HUDEP-2 (cell line): ENCODE results near the gene GADD45G.

ENCODE experiments used
- DNase-seq, 76 experiments: peaks; one replicate each; lab custom pipeline; 2025; ENCODE audit not compliant: unreplicated experiment in 76 of 76; lab: John Stamatoyannopoulos, UW

The GADD45G gene

DNA sequence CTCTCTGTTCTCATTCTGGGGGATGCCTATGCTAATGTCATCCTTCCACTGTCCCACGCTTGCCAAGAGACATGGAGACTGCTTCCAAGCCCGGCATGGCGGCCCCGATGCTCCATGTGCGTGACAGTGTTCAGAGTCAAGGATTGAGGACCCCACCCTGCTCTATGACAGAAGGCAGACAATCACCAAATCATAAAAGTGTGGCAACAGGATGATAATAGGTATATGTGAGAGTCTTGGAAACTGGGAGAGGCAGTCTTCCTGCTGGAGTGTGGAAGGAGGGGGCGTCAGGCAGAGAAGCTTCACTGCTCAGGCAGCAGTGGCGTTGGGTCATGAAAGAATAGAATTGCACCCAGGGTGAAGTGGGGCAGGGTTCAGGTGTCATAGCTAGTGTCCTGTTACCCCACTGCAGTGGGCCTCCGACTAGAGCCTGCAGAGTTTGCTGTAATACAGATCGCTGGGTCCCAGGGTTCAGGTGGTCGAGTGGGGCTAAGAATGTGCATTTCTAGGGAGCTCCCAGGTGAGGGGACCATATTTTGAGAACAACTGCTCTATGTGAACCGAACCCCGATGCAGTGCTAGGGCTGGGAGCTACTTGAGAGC, 12.5 kb upstream of the GADD45G start:
- DNase-seq: no peak

DNA sequence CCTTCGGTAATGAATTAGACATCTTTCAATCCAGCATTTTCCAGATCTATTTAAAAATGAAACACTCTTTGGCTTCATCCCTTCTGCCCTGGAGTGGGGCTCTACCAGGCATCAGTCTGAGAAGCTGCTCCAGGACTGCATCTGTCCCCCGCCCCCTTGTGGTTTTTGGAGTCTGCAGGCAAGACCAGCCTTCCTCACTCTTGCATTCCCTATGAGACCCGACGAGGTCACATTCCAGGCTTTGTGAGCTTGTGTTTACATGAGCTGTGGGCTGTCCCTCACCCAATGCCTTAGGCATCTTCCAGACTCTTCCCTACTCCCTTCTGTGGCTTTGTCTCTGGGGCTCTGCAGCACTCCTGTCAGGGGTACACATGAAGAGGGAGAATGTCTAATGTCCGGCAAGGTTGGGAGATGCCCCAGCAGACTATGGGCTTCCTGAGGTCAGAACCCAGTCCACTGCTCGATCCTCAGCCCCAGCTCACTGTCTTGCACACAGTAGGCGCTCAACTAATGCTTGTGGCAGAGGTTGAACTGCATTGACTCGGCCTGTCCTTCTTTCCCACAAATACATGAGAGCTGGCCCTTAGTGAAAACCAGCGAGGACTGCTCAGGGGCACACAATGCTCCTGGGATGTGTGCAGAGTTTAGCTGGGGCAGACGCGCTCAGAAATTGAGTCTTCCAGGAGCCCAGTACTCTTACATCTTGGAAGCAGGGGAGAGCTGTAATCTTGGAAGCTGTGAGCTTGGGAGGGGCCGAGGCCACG, 11.7 kb upstream of the GADD45G start:
- no peak for DNase-seq

DNA sequence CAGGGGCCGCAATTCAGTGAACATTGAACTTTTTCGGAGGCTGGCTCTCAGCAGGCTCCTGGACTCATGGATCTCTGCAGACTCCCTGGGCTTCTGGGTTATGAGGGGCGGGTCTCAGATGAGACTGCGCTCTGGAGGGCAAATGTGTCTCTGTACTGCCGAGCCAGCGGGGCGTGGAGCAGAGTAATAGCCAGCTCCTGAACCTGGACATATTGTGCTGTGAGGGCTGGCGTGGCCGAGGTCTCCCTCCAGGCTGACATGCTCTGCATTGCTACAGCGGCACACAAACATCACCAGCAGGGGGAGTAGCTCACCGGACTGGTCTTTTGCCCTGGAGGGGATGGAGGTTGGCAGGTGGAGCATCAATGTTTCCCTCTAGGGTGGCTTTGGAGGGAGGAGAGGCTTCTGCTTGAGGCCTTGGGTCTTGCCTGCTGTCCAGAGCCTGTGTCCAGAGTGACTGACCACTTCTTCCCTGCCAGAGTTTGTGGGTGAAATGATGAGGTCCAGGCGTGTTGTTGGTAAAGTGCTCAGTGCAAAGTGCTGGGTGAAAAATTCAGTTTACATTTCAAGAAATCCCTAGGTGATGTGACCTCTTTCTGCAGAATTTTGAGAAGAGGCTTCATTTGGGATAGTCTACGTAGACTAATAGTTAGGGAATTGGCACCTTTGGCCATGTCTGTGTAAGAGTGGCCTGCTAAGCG, 10.9 kb upstream of the GADD45G start:
- DNase-seq: peak in 43 of 76 experiments; percentile 4 to 71 (median 22)

DNA sequence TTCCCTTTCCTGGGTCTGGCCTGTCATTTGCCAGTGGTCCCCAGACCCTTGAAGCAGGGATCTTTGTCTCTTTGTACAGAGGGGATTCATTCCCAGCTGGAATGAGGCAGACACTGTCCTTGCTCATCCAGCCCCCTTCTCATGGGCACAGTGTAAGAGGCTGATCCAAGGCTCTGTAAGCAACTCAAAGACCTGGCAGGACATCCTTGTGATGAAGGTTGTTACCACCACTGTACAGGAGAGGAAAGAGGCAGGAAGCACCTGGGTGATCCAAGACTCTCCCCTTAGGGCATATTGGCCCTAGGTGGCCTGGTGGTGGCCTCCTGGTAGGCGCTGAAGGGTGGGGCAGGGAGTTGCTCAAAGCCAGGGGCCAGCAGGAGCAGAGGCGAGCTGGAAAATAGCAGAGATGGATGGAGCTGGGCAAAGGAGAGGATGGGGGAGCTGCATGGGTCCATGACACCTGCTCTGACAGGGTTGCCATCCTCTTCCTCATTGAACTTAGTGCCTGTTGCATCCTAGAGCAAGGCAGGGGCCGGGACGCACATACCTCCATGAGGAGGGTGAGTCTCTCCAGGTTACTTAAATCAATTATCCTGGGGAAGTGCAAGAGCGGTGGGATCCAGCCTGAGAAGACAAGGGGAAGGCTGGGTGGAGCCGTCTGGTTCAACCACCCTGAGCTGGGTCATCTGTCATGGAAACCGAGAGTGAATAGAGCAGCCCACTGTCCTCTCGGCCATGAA, 9.8 kb upstream of the GADD45G start:
- DNase-seq: no peak

DNA sequence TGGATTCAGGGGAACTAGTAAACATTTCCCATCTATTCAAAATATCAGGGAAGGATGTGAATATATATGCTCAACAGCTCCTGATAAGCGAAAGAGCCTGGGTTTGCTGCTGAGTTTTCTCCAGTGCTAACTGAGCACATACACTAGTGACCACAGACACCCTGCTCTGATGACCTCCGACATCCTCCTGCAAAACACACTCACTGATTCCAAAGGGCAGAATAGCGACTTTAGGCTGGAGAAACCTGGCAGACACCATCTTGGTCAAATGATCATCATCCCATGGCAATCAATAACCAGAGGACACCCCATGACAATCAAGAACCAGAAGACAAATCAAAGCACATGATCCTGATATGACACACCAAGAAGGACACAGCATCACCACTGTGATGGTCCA, 9.2 kb upstream of the GADD45G start:
- no peak for DNase-seq

DNA sequence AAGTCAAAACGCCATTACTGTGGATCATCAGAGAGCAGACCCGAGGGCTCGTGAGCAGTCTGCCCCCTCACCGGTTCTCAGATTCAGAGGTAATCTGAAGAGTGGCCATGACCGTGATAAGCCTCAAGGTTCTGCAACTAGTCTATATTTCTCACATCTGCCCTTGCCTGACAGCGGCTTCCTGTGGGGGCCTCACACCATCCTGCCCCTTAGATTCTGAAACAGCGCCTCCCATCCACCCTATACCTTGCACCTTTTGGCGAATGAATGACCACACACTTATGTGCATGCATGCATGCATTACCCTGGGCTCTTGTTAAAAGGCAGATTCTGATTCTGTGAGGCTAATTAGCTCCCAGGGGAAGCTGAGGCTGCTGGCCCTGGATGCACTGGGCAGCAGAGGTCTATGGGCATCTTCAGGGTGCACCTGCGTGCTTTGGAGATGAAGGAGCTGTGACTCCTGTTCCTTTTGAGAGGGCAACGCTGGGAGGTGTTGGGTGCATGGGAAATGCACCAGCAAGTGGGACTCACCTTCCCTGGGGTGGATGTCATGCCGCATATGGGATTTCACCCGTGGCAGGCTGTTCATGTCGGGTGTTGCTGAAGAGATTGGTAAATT, 7.8 kb upstream of the GADD45G start:
- DNase-seq: no peak

DNA sequence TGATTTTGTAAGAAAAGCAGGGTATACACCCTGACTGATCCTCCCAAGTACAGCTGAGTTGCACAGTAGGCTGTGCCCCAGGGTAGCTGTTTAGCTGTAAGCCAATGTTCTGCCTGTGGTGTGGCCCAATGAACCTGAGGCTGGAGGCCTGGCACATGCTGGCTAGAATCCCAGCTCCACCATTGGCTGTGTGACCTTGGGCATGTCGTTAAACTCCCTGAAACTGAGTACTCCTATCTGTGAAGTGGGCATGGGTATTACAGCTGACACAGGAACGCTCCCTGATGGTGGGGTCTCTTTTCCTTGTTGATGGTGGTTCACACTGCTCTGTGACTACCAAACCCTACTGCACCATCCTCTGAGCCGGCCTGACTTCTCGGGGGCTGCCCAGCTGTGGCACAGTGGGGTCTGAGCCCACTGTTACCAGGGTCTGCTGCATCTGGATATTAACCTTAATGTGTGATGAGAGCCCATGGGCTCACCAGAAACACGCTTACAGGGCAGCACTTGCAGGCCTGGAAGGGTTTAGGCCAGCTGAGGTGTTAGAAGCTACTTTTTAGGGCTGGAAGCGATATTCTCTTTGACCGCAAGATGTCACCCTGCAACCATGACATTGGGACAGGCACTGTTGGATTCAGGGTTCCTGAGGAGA, 7.0 kb upstream of the GADD45G start:
- DNase-seq: peak in 39 of 76 experiments; percentile 2 to 69 (median 25)

DNA sequence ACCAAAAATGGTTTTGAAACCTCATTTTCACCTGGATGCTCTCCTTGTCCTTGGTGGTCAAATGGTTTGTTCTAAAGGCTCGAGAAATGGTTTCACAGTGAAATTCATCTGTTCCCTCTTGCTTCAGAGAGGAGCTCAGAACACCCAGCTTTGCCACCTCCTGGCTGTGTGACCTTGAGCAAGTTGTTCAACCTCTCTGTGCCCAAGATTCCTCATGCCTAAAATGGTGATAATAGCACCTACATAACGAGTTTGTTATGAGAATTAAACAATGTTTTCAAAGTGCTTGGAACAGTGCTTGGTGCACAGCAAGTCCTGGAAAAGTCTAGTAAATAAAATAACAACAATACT, 6.5 kb upstream of the GADD45G start:
- no peak for DNase-seq

DNA sequence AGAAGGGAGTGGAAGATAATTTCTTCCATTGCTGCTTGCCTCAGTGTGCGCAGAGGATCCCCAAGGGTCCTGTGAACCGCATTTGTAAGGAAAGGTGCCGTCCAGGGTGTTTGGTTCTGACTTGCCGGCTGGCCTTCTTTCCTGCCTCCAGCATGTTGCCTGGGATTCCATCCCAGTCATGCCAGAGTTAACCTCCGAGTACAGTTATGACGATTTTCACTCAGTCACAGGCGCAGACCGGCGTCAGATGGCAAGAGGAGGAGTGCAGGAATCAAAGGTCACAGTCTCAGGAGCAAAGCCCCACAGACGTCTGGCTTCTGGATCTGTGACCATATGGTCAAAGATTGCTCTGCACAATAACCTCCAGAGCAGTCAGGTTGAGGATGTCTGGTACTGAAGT, 5.9 kb upstream of the GADD45G start:
- DNase-seq: no peak

DNA sequence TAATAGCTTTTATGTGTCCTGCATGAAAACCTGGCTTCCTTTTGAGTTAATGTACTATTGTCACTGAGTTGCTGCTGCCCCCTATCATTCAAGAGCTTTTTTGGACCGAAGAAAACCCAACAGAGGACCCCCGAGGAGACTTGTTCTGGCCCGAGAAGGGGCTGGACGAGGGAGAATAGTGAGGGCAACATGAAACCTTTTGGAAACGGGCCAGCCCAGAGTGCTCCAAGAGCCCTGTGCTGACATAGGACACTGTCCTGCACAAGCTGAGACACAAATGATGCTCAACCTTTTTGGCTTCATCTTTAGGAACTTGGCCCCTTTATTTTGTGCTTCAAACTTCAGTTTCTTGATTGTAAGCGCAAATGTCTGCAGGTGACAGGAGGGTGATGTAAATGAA, 4.0 kb upstream of the GADD45G start:
- no peak for DNase-seq

DNA sequence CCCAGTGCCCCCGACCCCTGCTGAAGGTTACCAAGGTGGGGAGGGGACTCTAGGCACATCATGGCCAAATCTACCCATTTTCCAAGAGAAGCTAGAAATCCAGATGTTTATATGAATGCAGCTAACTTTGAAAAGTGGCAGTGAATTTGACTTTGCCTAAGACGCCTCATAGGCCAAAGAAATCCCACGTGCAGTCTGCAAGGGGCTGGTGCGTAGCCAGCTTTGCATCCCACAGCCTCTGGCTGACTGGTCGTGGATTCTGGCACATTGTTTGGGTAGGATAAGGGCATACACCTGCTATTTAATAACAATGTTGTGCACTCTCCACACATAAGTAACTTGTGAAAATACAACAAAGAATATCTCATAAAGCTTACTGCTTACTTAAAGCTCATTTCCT, 3.5 kb upstream of the GADD45G start:
- DNase-seq: no peak

DNA sequence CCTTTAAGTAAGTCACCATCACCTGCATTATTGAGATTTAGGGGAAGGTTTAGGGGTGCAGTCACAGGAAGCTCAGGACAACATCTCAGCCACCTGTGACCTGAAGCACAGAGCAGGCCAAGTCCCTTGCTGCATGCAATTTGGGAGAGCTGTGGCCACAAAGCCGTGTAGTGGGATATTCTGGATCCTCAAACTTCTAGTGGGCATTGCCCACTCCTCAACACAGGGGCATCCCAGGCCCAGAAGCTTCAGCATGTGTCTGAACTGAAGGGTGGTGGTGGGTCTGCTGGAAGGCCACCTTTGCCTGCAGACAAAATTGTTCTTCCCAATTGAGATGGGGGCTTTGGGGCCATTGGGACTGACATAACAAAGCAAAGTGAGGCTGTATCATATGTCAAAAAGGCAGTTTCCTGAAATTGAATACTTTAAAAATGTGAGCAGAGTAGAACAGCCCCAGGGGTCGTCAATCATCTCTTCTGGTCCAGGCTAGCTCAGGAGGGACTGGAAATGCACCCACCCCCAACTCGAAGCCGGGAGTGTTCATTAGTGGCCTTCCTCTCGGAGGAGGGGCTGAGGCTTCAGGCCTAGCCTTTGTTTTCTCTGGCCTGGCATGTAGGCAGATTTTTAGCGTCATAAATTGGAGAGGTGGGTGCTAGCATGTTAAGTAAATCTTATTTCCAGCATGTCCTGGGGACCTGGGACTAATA, 2.8 kb upstream of the GADD45G start:
- no peak for DNase-seq

DNA sequence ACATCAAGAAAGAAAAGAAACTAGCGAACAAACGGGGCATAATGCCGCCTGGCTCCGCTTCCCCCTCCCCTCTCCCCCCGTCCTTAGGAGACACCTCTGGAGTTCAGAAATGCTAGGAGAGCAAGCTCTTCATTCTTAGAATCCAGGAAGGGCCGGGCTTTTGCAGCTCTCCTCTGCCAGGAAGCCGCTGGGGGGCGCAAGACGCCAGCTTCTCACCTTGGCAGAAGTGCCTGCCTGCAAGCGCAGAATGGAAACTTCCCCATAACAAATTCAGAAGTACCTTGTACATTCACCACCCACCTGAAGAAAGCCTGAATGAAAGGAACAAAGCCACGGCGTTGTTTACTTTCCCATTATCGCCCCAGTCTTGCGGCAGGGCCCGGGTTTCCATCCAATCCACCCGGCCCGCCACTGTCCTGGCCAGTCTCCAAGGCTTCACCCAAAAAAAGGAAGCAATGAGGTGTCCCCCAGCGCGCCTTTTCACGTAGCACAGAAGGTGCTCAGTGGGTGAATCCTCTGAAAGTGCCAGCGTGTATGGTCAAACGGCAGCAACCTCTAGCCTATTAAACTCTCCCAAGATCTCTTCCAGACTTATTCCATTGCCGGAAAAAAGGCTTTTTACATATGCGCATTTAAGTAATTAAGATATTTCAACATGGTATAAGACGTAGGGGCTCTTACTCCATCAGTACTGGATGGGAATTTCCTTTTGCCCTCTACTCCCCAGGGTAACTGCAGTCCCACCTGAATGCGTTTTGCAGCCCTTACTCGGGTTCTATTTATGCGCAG, 1.6 kb upstream of the GADD45G start:
- DNase-seq: peak in 71 of 76 experiments; percentile 7 to 82 (median 61)

DNA sequence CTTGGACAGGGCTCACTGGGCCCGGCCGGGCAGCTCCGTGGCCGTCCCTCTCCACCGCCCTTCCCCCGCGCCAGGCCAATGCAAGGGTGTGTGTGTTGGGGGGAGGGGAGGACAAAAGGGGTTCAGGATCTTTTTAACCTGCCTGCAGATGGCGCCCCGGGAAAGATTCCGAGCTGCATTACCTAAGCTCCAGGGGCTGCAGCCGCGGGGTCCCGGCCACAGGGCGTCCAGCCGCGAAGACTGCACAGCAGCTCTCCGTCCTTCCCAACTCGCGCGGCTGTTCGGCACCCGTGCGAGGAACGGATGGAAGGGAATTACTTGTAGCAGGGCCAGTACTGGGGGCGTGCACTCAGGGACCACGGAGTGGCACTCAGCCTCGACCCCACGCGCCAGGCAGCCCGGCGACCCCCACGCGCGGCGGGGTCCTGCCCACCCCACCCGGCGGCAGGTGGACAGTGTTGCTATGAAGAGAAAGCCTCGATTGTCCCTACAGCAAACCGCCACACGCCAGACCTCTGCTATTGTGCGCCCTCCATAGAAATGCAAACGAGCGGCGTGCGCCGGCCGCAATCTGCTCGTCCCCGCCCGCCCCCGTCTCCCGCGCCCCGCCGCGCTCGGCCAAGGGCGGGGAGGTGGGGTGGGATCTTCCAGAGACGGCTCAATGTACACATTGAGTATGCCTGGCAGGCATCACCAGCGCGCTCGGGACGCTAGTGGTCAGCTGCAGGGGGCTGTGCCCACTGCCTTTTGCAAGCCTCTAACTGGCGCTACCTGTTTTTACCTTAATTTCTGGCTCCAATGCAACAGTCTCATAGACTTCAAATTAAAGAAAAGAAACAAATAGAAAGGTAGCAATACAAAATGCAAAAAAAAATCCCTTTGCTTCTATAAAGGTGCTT, 796 bp upstream of the GADD45G start:
- peak in 7 of 76 experiments; percentile 2 to 19 (median 6) for DNase-seq

DNA sequence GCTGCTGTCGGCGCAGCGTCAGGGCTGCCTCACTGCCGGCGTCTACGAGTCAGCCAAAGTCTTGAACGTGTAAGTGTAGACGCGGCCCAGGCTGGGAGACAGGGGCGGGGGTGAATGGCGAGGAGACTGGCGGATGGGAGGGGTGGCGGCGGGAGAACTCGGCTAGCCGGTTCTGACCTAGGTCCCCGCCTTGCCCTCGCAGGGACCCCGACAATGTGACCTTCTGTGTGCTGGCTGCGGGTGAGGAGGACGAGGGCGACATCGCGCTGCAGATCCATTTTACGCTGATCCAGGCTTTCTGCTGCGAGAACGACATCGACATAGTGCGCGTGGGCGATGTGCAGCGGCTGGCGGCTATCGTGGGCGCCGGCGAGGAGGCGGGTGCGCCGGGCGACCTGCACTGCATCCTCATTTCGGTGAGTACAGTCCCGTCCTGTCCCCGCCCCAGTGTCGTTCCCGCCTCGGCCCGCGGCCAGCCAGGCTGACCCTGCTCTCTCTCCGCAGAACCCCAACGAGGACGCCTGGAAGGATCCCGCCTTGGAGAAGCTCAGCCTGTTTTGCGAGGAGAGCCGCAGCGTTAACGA, 745 bp downstream of the GADD45G start:
- peak in 19 of 76 experiments; percentile 7 to 52 (median 18) for DNase-seq

DNA sequence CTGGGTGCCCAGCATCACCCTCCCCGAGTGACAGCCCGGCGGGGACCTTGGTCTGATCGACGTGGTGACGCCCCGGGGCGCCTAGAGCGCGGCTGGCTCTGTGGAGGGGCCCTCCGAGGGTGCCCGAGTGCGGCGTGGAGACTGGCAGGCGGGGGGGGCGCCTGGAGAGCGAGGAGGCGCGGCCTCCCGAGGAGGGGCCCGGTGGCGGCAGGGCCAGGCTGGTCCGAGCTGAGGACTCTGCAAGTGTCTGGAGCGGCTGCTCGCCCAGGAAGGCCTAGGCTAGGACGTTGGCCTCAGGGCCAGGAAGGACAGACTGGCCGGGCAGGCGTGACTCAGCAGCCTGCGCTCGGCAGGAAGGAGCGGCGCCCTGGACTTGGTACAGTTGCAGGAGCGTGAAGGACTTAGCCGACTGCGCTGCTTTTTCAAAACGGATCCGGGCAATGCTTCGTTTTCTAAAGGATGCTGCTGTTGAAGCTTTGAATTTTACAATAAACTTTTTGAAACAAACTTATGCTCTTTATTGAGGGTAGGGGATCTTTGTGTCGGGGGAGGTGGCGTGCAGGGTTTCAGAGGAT, 1.3 kb downstream of the GADD45G start:
- DNase-seq: peak in 48 of 76 experiments; percentile 6 to 62 (median 40)
